ENCODE data around the gene PACRG. TPM values are rescaled to one million over a fixed set of nuclear protein-coding genes. Genes with fewer than 3 reads are reported as not detected.

PACRG gene
- total and polyA plus RNA-seq, 2 donors (not counting 3 experiments of a cell fraction or from before 2014, with no cell fraction given): 0.08 TPM; not detected in 1

DNA sequence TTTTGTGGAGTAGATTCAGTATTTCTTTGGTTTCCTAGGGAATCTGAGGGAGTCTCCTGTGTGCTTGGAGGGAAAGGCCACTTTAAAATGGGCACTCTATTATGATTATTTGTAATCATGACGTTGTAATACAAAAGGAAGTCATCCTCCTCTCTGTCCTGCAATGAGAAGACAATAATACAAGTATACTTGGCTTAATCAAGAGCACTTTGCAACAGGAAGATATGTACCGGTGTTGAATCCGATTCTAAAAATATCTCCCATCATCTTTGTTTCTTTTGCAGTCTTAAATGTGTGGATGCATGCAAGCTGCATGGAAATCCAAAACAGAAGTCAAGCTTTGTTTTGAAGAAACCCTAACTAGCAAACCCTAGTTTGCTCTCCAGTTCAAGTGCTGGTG is 592.6 kb downstream of the PACRG start:
- no peak overlapping the region for H3K27ac ChIP-seq (ENCODE audit: insufficient read depth, low read depth, low read length)
- no peak for FAIRE-seq
- no peaks in the 10 kb centered on the region for H3K36me3 ChIP-seq (ENCODE audit: control insufficient read depth in 2 of 2, extremely low read depth in 1 of 2, insufficient read depth in 2 of 2, low read length in 2 of 2)
- BruUV-seq (replicated peaks): no TSS peak
- ChIA-PET POLR2A (no interaction called here), CTCF (no interaction called here)
- H4K20me1 ChIP-seq (replicated peaks; ENCODE audit: control insufficient read depth, extremely low read depth, insufficient read depth, low read length): no peaks in the 10 kb centered on the region
- no peaks in the 10 kb centered on the region for H3K9me1 ChIP-seq (replicated peaks; ENCODE audit: control insufficient read depth, extremely low read depth, insufficient read depth, low read length)
- no peaks in the 10 kb centered on the region for H3K79me2 ChIP-seq (ENCODE audit: control insufficient read depth, insufficient read depth, low read length)
- no peak overlapping the region for H3K4me3 ChIP-seq (replicated peaks in 1 of 3; ENCODE audit: insufficient read depth in 1 of 3, low read depth in 1 of 3, low read length in 3 of 3)
- TF ChIP-seq POLR2A (IDR thresholded peaks at IDR 0.05; ENCODE audit: low read depth, low read length): no peak
- TF ChIP-seq EZH2 (IDR thresholded peaks at IDR 0.05; ENCODE audit: borderline replicate concordance, low read depth, low read length, severe bottlenecking): no peak
- TF ChIP-seq POLR2AphosphoS5 (IDR thresholded peaks at IDR 0.05; ENCODE audit: insufficient read depth, low read depth, low read length): no peak
- no peak for TF ChIP-seq FOS (IDR thresholded peaks at IDR 0.05; ENCODE audit: borderline replicate concordance, insufficient read depth, low read length)
- TF ChIP-seq, protein P1, sequence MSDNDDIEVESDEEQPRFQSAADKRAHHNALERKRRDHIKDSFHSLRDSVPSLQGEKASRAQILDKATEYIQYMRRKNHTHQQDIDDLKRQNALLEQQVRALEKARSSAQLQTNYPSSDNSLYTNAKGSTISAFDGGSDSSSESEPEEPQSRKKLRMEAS (IDR thresholded peaks at IDR 0.05; ENCODE audit: insufficient read depth, insufficient read length): no peak
- TF ChIP-seq JUN (IDR thresholded peaks at IDR 0.05; ENCODE audit: borderline replicate concordance, insufficient read depth, insufficient read length, low read depth): no peak
- TF ChIP-seq, protein P2, sequence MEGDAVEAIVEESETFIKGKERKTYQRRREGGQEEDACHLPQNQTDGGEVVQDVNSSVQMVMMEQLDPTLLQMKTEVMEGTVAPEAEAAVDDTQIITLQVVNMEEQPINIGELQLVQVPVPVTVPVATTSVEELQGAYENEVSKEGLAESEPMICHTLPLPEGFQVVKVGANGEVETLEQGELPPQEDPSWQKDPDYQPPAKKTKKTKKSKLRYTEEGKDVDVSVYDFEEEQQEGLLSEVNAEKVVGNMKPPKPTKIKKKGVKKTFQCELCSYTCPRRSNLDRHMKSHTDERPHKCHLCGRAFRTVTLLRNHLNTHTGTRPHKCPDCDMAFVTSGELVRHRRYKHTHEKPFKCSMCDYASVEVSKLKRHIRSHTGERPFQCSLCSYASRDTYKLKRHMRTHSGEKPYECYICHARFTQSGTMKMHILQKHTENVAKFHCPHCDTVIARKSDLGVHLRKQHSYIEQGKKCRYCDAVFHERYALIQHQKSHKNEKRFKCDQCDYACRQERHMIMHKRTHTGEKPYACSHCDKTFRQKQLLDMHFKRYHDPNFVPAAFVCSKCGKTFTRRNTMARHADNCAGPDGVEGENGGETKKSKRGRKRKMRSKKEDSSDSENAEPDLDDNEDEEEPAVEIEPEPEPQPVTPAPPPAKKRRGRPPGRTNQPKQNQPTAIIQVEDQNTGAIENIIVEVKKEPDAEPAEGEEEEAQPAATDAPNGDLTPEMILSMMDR (IDR thresholded peaks at IDR 0.05; ENCODE audit: extremely low read depth in 1 of 2, insufficient read depth in 1 of 2, low read depth in 1 of 2, low read length in 2 of 2): no peak
- no peak for TF ChIP-seq MYC (IDR thresholded peaks at IDR 0.05; ENCODE audit: low read depth, low read length)
- no peak for TF ChIP-seq GATA2 (IDR thresholded peaks at IDR 0.05; ENCODE audit: insufficient read depth, insufficient read length, low read depth, low read length)
- DNase-seq (ENCODE audit: low read depth, low spot score): no peak
- no peaks in the 10 kb centered on the region for H3K4me1 ChIP-seq (ENCODE audit: control insufficient read depth, extremely low read depth, insufficient read depth, low read length)
- H3K9ac ChIP-seq (replicated peaks; ENCODE audit: extremely low read depth, insufficient read depth, low read length): no peak overlapping the region
- no peak overlapping the region for H2AFZ ChIP-seq (ENCODE audit: low read depth, low read length)
- intact Hi-C loops (cut with micrococcal nuclease) (no loop called here), dilution Hi-C loops (cut with MboI; ENCODE audit: extremely low pct_ligation_motif_present, low sequenced_read_pairs) (no loop called here)
- H3K9me3 ChIP-seq (replicated peaks; ENCODE audit: control insufficient read depth, insufficient read depth, low read length): no peaks in the 10 kb centered on the region
- H3K27me3 ChIP-seq (ENCODE audit: control insufficient read depth in 2 of 2, insufficient read depth in 2 of 2, low read length in 2 of 2): peaks cover 0 to 2% of the 10 kb centered on the region in 2 experiments
- H3K4me2 ChIP-seq (ENCODE audit: insufficient read depth, low read length): no peak overlapping the region
